Activated naive CD4-positive, alpha-beta T cell treated with anti-CD3 and anti-CD28 coated beads for 36 hours (primary cell): ENCODE results near the gene RSRC1. TPM values are rescaled to one million over a fixed set of nuclear protein-coding genes. Genes with fewer than 3 reads are reported as not detected.
"Not testable (repeated sequence)": the region's sequence is repeated elsewhere in the genome, so short reads cannot be mapped to it uniquely, and the experiment has no call there.

Experiments
- CTCF ChIA-PET: fragments of 350-600 bp; sonication (Branson Sonifier 250); formaldehyde crosslinking; loops from one replicate; lab custom pipeline; 2021; ENCODE audit warnings: antibody characterized with exemption; lab: Charles Lee
- DNase-seq: peaks from one replicate; pipeline ENCODE4 v3.0.0-alpha.2; 2020
- H3K27ac Mint-ChIP-seq: one replicate; pipeline ENCODE4 v1.8.0; 2021; ENCODE audit warnings: mild to moderate bottlenecking, mixed read lengths
- H3K27me3 Mint-ChIP-seq: one replicate; pipeline ENCODE4 v1.8.0; 2021; ENCODE audit warnings: low read depth, mixed read lengths
- H3K36me3 Mint-ChIP-seq: one replicate; pipeline ENCODE4 v1.8.0; 2021; ENCODE audit warnings: low read depth, mixed read lengths
- H3K4me1 Mint-ChIP-seq: one replicate; pipeline ENCODE4 v1.8.0; 2021; ENCODE audit warnings: low read depth, mixed read lengths
- H3K4me3 Mint-ChIP-seq: one replicate; pipeline ENCODE4 v1.8.0; 2021; ENCODE audit warnings: mild to moderate bottlenecking, moderate library complexity, mixed read lengths
- H3K9me3 Mint-ChIP-seq: one replicate; pipeline ENCODE4 v1.8.0; 2021; ENCODE audit warnings: mixed read lengths
- intact Hi-C: fragments of 100-400 bp; cut with micrococcal nuclease; formaldehyde crosslinking; loops from one replicate; pipeline ENCODE4 v1.15.1; 2023
- total RNA-seq, 2 experiments: library from RNA; stranded (reverse); gene quantifications; one replicate each; pipeline ENCODE4 v1.2.3, GENCODE V29; 2021

Gene RSRC1
- total RNA-seq, 2 experiments from 2014 or later, result 48.4 to 50.1 TPM

DNA sequence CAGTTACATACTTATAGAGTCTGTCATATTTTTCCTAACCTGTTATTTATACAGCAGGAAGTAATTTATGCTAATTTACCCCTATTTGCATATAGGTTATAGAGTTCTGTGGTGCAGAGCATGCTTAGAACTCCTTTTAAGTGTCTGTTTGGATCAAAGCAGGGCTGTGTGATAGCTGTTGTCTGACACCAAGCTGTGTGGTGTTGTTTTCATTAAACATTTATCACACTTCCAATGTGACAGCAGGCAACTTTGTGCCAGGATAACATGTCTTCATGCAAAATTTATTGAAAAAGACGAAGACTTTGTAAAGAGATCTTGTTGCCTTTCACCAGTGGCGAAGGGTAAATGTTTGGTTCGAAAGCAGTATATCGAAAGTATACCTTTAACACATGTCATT is 100.2 kb downstream of the RSRC1 start:
- no peak for DNase-seq
- Mint-ChIP-seq H3K9me3 (no peaks in the 10 kb centered on the region), H3K4me3 (no peak overlapping the region), H3K27me3 (no peaks in the 10 kb centered on the region), H3K36me3 (peaks cover 23% of the 10 kb centered on the region), H3K27ac (no peak overlapping the region), H3K4me1 (no peaks in the 10 kb centered on the region)
- CTCF ChIA-PET, result no interaction called here
- intact Hi-C loops, result no loop called here

DNA sequence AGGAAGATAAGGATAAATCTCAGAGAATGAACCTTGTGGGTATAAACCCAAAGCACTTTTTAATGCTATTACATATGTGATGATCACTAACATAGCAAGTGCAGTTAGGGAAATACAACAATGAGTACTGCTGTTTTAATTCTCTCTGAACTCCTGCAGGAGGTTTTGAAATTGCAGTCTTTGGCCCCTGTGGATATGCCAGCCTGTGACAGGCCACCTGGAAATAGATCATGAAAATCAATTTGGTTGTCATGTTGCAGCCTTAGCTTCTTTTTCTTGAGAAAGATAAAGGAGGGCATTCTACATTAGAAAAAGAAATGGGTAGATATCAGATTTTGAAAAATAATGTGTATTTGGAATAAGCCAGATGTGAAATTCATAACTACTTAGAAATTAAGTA is 103.6 kb downstream of the RSRC1 start:
- Mint-ChIP-seq H3K36me3 (peaks cover 19% of the 10 kb centered on the region), H3K9me3 (no peaks in the 10 kb centered on the region), H3K27ac (no peak overlapping the region), H3K4me1 (peaks cover 2% of the 10 kb centered on the region), H3K4me3 (no peak overlapping the region), H3K27me3 (no peaks in the 10 kb centered on the region)
- intact Hi-C loops, result no loop called here
- CTCF ChIA-PET, result no interaction called here
- DNase-seq, result no peak

DNA sequence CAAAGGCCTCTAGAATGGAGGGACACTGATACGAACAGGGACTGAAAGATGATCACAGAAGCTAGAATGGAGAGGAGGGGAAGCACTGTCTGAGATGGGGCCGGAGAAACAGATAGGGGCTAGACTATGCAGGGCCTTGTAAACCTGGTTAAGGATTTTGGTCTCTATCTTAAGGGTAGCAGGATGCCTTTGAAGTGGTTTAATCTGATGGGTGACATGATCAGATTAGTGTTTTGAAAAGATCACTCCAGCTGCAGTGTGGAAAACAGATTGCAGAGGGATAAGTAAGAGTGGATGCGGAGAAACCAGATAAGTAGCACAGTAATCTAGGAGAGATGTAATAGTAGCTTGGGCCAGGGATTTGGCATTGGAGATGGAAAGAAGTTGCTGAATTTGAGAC is 108.1 kb downstream of the RSRC1 start:
- no peak overlapping the region for H3K4me3 Mint-ChIP-seq
- intact Hi-C loops, result no loop called here

DNA sequence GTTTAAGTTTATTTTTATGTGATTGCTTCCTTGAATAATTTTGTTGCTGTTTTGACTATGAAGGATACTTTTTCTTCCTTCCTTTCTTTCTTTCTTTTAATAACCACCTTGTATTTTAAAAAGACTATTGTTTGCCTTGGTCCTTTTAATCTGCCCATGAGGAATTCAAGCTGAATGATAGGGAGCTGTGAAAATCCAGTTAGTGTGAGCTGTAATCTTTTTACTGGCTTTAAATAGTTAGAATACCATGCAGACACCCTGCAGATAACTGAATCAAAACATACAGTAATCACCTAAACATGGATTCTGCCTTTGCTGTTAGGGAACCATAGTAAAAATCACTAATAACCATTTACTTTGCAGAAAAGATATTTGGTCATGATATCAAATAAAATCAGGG is 110.7 kb downstream of the RSRC1 start:
- H3K27me3 Mint-ChIP-seq, result no peaks in the 10 kb centered on the region
- H3K9me3 Mint-ChIP-seq, result no peaks in the 10 kb centered on the region
- no peak for DNase-seq
- no peak overlapping the region for H3K4me3 Mint-ChIP-seq
- H3K27ac Mint-ChIP-seq, result no peak overlapping the region
- intact Hi-C loops, result no loop called here
- peaks cover 18% of the 10 kb centered on the region for H3K36me3 Mint-ChIP-seq
- CTCF ChIA-PET, result no interaction called here
- peaks cover 2% of the 10 kb centered on the region for H3K4me1 Mint-ChIP-seq

More for the DNA sequence above, 108.1 kb downstream of the RSRC1 start:
- Mint-ChIP-seq H3K27ac (no peak overlapping the region), H3K4me1 (peaks cover 2% of the 10 kb centered on the region), H3K36me3 (peaks cover 15% of the 10 kb centered on the region), H3K27me3 (no peaks in the 10 kb centered on the region), H3K9me3 (no peaks in the 10 kb centered on the region)
- CTCF ChIA-PET, result no interaction called here
- DNase-seq, result no peak

DNA sequence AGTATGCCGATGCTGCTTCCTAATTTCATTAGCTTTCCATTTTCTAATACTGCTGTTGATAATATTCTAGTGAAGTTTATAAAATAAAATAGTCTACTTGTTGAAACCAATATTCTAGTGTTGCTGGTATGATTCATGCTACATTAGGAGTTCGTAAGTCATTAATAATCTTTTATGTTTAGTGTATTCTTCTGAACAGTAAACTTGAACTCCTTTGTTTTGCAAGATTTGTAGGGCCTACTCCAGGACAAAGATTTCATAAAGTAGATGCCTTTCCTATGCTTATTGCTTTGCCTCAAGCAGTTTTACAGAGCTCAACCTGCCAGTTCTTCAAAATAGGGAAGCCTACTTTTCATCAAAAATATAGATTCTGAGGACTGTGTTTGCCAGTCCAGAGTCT is 111.5 kb downstream of the RSRC1 start:
- Mint-ChIP-seq H3K27me3 (no peaks in the 10 kb centered on the region), H3K9me3 (no peaks in the 10 kb centered on the region), H3K4me3 (no peak overlapping the region), H3K36me3 (peaks cover 20% of the 10 kb centered on the region), H3K4me1 (peaks cover under 1% of the 10 kb centered on the region), H3K27ac (no peak overlapping the region)
- CTCF ChIA-PET, result no interaction called here
- no peak for DNase-seq
- intact Hi-C loops, result no loop called here

DNA sequence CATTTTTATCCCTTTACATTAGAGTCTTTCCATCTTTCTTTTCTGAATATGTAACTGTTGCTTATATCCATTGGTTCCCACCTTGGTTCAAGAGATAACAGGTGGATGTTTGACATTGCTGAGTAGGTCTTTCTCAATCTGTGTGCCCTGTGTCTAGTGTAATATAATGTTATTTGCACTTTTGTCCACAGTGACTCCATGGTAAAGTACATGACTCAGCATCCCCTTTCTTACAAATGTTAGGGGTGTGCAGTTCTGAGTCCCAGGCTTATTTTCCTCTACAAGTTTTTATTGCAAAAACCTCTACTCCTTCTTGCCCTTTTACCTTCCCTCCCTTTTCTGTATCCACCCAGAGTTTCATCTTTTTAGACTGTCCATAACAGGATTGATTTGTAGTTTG is 116.5 kb downstream of the RSRC1 start:
- Mint-ChIP-seq H3K36me3 (peaks cover 19% of the 10 kb centered on the region), H3K4me3 (no peak overlapping the region), H3K9me3 (no peaks in the 10 kb centered on the region), H3K27me3 (no peaks in the 10 kb centered on the region), H3K27ac (no peak overlapping the region), H3K4me1 (no peaks in the 10 kb centered on the region)
- intact Hi-C loops, result no loop called here
- CTCF ChIA-PET, result no interaction called here
- DNase-seq, result no peak

DNA sequence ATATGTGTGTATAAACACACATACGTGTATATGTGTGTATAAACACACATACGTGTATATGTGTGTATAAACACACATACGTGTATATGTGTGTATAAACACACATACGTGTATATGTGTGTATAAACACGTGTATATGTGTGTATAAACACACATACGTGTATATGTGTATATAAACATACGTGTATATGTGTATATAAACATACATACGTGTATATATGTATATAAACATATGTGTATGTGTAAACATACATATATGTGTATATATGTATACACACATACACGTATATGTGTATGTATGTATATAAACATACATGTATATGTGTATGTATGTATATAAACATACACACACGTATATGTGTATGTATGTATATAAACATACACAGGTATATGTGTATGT is 119.1 kb downstream of the RSRC1 start:
- not testable (repeated sequence) for H3K4me3 Mint-ChIP-seq, DNase-seq

DNA sequence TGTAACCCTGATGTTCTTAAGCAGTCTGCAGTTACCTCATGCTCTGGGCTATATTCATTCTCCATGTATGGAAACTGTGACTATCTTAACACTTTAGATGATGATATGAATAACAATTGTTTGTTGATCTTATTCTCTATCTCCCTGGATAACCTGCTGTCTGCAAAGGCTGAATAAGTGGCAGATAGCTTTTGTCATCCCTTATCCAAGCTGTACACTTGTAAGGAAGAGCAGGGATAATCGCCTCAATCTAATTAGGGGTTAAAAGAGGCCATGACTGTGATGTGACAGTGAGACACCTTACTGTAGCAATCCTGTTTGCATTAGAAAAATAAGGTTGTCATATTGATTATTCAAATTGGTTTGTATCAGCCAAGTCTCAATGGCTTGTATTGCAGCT is 123.9 kb downstream of the RSRC1 start:
- no peaks in the 10 kb centered on the region for H3K27me3 Mint-ChIP-seq
- H3K9me3 Mint-ChIP-seq, result peaks cover under 1% of the 10 kb centered on the region
- H3K27ac Mint-ChIP-seq, result no peak overlapping the region
- intact Hi-C loops, result no loop called here
- CTCF ChIA-PET, result no interaction called here
- no peak for DNase-seq
- no peaks in the 10 kb centered on the region for H3K4me1 Mint-ChIP-seq
- peaks cover 30% of the 10 kb centered on the region for H3K36me3 Mint-ChIP-seq
- H3K4me3 Mint-ChIP-seq, result no peak overlapping the region

More for the DNA sequence above, 119.1 kb downstream of the RSRC1 start:
- H3K27me3 Mint-ChIP-seq, CTCF ChIA-PET, H3K27ac Mint-ChIP-seq, H3K4me1 Mint-ChIP-seq, intact Hi-C loops, H3K9me3 Mint-ChIP-seq: not testable (repeated sequence)
- peaks cover 15% of the 10 kb centered on the region for H3K36me3 Mint-ChIP-seq

DNA sequence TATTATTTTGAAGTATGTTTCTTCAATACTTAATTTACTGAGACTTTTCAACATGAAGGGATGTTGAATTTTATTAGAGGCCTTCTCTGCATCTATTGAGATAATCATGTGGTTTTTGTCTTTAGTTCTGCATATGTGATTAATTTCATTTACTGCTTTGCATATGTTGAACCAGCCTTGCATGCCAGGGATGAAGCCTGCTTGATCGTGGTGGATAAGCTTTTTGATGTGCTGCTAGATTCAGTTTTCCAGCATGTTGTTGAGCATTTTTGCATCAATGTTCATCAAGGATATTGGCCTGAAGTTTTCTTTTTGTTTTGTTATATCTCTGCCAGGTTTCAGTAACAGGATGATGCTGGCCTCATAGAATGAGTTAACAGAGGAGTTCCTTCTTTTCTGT is 134.4 kb downstream of the RSRC1 start:
- Mint-ChIP-seq H3K27me3 (no peaks in the 10 kb centered on the region), H3K27ac (no peak overlapping the region), H3K9me3 (peaks cover 39% of the 10 kb centered on the region), H3K4me1 (no peaks in the 10 kb centered on the region), H3K4me3 (no peak overlapping the region), H3K36me3 (peaks cover 42% of the 10 kb centered on the region)
- CTCF ChIA-PET, result no interaction called here
- intact Hi-C loops, result no loop called here
- DNase-seq, result no peak

DNA sequence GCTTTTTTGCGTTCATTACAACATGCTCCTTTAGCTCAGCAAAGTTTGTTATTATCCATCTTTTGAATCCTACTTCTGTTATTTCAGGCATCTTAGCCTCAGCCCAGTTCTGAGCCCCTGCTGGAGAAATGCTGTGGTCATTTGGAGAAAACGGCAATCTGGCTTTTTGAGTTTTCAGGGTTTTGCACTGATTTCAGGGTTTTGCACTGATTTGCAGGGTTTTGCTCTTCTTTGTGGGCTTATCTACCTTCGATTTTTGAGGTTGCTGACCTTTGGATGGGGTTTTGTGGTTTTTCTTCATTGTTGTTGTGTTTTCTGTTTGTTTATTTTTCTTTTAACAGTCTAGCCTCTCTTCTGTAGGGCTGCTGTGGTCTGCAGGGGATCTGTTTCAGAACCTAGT is 137.4 kb downstream of the RSRC1 start:
- CTCF ChIA-PET, result no interaction called here

DNA sequence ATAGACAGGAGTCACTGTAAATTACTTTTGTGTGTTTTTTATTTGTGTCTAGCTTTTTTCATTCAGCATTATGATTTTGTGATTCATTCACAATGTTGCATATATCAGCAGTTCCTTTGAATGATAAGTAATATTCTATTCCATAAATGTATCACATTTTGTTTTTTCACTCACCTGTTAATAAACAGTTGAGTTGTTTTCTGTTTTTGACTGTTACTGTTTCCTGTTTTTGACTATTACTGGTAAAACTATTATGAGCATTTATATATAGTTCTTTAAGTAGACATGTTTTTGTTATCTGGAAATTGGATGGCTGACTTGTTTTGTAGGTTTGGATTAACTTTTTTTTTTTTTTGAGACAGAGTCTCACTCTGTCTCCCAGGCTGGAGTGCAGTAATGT is 138.4 kb downstream of the RSRC1 start:
- intact Hi-C loops, result no loop called here
- Mint-ChIP-seq H3K36me3 (peaks cover 64% of the 10 kb centered on the region), H3K27ac (no peak overlapping the region), H3K4me3 (no peak overlapping the region), H3K4me1 (no peaks in the 10 kb centered on the region), H3K9me3 (peaks cover 51% of the 10 kb centered on the region), H3K27me3 (no peaks in the 10 kb centered on the region)
- CTCF ChIA-PET, result no interaction called here
- DNase-seq, result no peak

More for the DNA sequence above, 137.4 kb downstream of the RSRC1 start:
- Mint-ChIP-seq H3K27ac (no peak overlapping the region), H3K36me3 (peaks cover 59% of the 10 kb centered on the region), H3K27me3 (no peaks in the 10 kb centered on the region), H3K9me3 (peaks cover 52% of the 10 kb centered on the region), H3K4me1 (no peaks in the 10 kb centered on the region), H3K4me3 (no peak overlapping the region)
- intact Hi-C loops, result no loop called here
- DNase-seq, result no peak

DNA sequence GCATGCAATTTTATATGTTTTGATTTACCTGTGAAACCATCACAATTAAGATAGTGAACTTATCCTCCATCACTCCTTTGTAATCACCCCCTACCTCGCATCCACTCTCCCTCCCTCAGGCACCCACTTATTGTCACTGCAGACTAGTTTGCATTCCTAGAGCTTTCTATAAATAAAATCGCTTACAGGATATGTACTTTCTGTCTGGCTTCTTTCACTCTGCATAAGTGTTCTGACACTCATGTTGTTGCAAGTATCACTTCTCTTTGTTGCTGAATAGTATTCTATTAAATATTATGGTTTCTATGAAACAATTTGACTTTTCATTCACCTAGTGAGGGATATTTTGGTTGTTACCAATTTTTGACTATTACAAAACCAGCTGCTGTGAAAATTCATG is 139.3 kb downstream of the RSRC1 start:
- H3K36me3 Mint-ChIP-seq, result peaks cover 67% of the 10 kb centered on the region
- no peaks in the 10 kb centered on the region for H3K27me3 Mint-ChIP-seq
- CTCF ChIA-PET, result no interaction called here
- no peak overlapping the region for H3K4me3 Mint-ChIP-seq
- H3K4me1 Mint-ChIP-seq, result no peaks in the 10 kb centered on the region
- no peak for DNase-seq
- intact Hi-C loops, result no loop called here
- no peak overlapping the region for H3K27ac Mint-ChIP-seq
- peaks cover 52% of the 10 kb centered on the region for H3K9me3 Mint-ChIP-seq

DNA sequence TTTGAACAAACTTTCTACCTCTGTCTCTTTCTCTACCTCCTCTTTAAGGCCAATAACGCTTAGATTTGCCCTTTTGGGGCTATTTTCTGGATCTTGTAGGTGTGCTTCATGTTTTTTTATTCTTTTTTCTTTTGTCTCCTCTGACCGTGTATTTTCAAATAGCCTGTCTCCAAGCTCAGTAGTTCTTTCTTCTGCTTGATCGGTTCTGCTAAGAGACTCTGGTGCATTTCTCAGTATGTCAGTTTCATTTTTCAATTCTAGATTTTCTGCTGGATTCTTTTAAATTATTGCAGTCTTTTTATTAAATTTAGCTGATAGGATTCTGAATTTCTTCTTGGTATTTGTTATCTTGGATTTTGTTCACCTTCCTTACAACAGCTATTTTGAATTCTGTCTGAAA is 148.7 kb downstream of the RSRC1 start:
- Mint-ChIP-seq H3K4me1 (peaks cover 3% of the 10 kb centered on the region), H3K36me3 (peaks cover 64% of the 10 kb centered on the region), H3K27ac (no peak overlapping the region), H3K4me3 (no peak overlapping the region), H3K27me3 (no peaks in the 10 kb centered on the region), H3K9me3 (peaks cover 33% of the 10 kb centered on the region)
- CTCF ChIA-PET, result no interaction called here
- intact Hi-C loops, result no loop called here
- DNase-seq, result no peak

DNA sequence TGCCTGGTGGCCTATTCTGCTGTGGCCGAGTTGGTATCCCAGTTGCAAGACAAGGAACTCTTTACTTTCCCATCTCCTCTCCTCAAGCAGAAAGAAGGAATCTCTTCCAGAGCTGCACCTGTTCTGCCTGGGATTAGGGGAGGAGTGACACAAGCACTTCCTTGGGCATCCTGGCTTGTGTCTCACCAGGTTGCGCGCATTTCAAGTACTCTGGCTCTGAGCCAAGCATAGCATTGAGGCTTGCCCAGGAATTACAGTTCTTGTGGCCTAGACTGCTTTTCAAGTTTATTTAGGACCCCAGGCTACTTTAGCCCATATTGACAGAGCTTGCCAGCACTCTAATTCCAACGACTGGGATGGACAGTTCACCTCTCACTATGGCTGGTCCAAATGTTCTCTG is 150.5 kb downstream of the RSRC1 start:
- H3K27ac Mint-ChIP-seq, result no peak overlapping the region
- peaks cover 30% of the 10 kb centered on the region for H3K9me3 Mint-ChIP-seq
- H3K4me3 Mint-ChIP-seq, result no peak overlapping the region
- intact Hi-C loops, result no loop called here
- CTCF ChIA-PET, result no interaction called here
- H3K36me3 Mint-ChIP-seq, result peaks cover 58% of the 10 kb centered on the region
- peaks cover 3% of the 10 kb centered on the region for H3K4me1 Mint-ChIP-seq
- H3K27me3 Mint-ChIP-seq, result no peaks in the 10 kb centered on the region
- DNase-seq, result no peak
